ENCODE measurements around the gene MLXIP.
"Not testable (repeated sequence)": the region's sequence is repeated elsewhere in the genome, so short reads cannot be mapped to it uniquely, and the experiment has no call there.

Gene MLXIP

GRCh38 chr12:122054842-122055520 lies 23.6 kb upstream of the MLXIP start:
- no peak for DNase-seq (ENCODE audit: low read depth)

GRCh38 chr12:122056406-122056805 lies 22.1 kb upstream of the MLXIP start:
- not testable (repeated sequence) for DNase-seq (ENCODE audit: low read depth)

- no peak for DNase-seq (ENCODE audit: low read depth)
These were observed 21.4 kb upstream of the MLXIP start for GRCh38 chr12:122057007-122057735.

GRCh38 chr12:122057769-122058168 lies 20.8 kb upstream of the MLXIP start:
- DNase-seq (ENCODE audit: low read depth): no peak

GRCh38 chr12:122058549-122059149 lies 19.9 kb upstream of the MLXIP start:
- DNase-seq (ENCODE audit: low read depth): no peak

GRCh38 chr12:122059203-122059960 lies 19.2 kb upstream of the MLXIP start:
- no peak for DNase-seq (ENCODE audit: low read depth)

- DNase-seq (ENCODE audit: low read depth): no peak
These were observed 18.5 kb upstream of the MLXIP start for GRCh38 chr12:122060081-122060501.

- no peak for DNase-seq (ENCODE audit: low read depth)
These were observed 17.3 kb upstream of the MLXIP start for GRCh38 chr12:122061253-122061652.

- DNase-seq (ENCODE audit: low read depth): no peak
These were observed 15.5 kb upstream of the MLXIP start for GRCh38 chr12:122062832-122063693.

- DNase-seq (ENCODE audit: low read depth): no peak
These were observed 14.9 kb upstream of the MLXIP start for GRCh38 chr12:122063694-122064024.

GRCh38 chr12:122064025-122064777 lies 14.4 kb upstream of the MLXIP start:
- DNase-seq (ENCODE audit: low read depth): peak; percentile 90

- DNase-seq (ENCODE audit: low read depth): peak; percentile 57
These were observed 13.6 kb upstream of the MLXIP start for GRCh38 chr12:122064780-122065588.

- no peak for DNase-seq (ENCODE audit: low read depth)
These were observed 11.0 kb upstream of the MLXIP start for GRCh38 chr12:122067548-122067947.

GRCh38 chr12:122067966-122068365 lies 10.6 kb upstream of the MLXIP start:
- no peak for DNase-seq (ENCODE audit: low read depth)

GRCh38 chr12:122072031-122072970 lies 6.3 kb upstream of the MLXIP start:
- peak; percentile 93 for DNase-seq (ENCODE audit: low read depth)

- no peak for DNase-seq (ENCODE audit: low read depth)
These were observed 4.7 kb upstream of the MLXIP start for GRCh38 chr12:122073815-122074214.

GRCh38 chr12:122076743-122077495 lies 1.6 kb upstream of the MLXIP start:
- DNase-seq (ENCODE audit: low read depth): no peak

GRCh38 chr12:122079033-122079531 lies 526 bp downstream of the MLXIP start:
- DNase-seq (ENCODE audit: low read depth): no peak

All from fibroblast of the conjunctiva (primary cell).